Neural cell (in vitro differentiated cells): Measurements from ENCODE around the gene TMEM117. TPM values are rescaled to one million over a fixed set of nuclear protein-coding genes. Genes with fewer than 3 reads are reported as not detected.

Experiments used
- H2AFZ ChIP-seq: fragments of 200-600, 300-800 bp; sonication (generic), shearing (Covaris generic); 2 replicates; pipeline ENCODE4 v1.6.0; 2014; ENCODE audit warnings: low read depth, mild to moderate bottlenecking, antibody characterized with exemption, low read length, moderate library complexity
- H3F3A ChIP-seq: fragments of 200-600 bp; shearing (Covaris generic); 2 replicates; pipeline ENCODE4 v1.6.1; 2016; ENCODE audit warnings: mild to moderate bottlenecking, moderate library complexity, mixed read lengths, antibody characterized with exemption, low read length; ENCODE audit not compliant: insufficient read depth, poor library complexity, severe bottlenecking
- H3K27ac ChIP-seq: fragments of 200-600, 300-800 bp; sonication (generic), shearing (Covaris generic); 2 replicates; pipeline ENCODE4 v1.5.1; 2014; ENCODE audit warnings: mild to moderate bottlenecking, low read length, moderate library complexity
- H3K27me3 ChIP-seq: fragments of 300-800, 200-600 bp; sonication (generic), shearing (Covaris generic); 2 replicates; pipeline ENCODE4 v1.6.0; 2014; ENCODE audit warnings: mild to moderate bottlenecking, low read depth, low read length, moderate library complexity; ENCODE audit not compliant: insufficient read depth
- H3K36me3 ChIP-seq: fragments of 300-800, 200-600 bp; sonication (generic), shearing (Covaris generic); 2 replicates; pipeline ENCODE4 v1.5.1; 2014; ENCODE audit warnings: mild to moderate bottlenecking, antibody characterized with exemption, low read length, moderate library complexity; ENCODE audit not compliant: insufficient read depth
- H3K4me2 ChIP-seq: fragments of 300-800, 200-600 bp; sonication (generic), shearing (Covaris generic); 2 replicates; pipeline ENCODE4 v1.6.0; 2014; ENCODE audit warnings: mild to moderate bottlenecking, low read length
- H3K4me3 ChIP-seq: fragments of 300-800, 200-600 bp; sonication (generic), shearing (Covaris generic); 2 replicates; pipeline ENCODE4 v1.5.1; 2014; ENCODE audit warnings: mild to moderate bottlenecking, low read length, moderate library complexity
- H3K79me2 ChIP-seq: fragments of 200-600 bp; shearing (Covaris generic); replicated peaks from 2 replicates; pipeline ENCODE4 v1.6.0; 2014; ENCODE audit warnings: mild to moderate bottlenecking, low read length, moderate library complexity; ENCODE audit not compliant: insufficient read depth
- H3K9ac ChIP-seq: fragments of 300-800, 200-600 bp; sonication (generic), shearing (Covaris generic); 2 replicates; pipeline ENCODE4 v1.6.1; 2016; ENCODE audit warnings: mild to moderate bottlenecking, low read length, mixed read lengths
- H3K9me2 ChIP-seq: fragments of 200-600 bp; shearing (Covaris generic); 2 replicates; pipeline ENCODE4 v1.6.1; 2016; ENCODE audit warnings: mild to moderate bottlenecking, low read length, mixed read lengths; ENCODE audit not compliant: insufficient read depth
- H3K9me3 ChIP-seq: fragments of 200-600, 300-800 bp; sonication (generic), shearing (Covaris generic); 2 replicates; pipeline ENCODE4 v1.6.1; 2016; ENCODE audit warnings: mild to moderate bottlenecking, mixed run types, low read length, moderate library complexity, mixed read lengths
- H4K20me1 ChIP-seq: fragments of 200-600 bp; shearing (Covaris generic); 2 replicates; pipeline ENCODE4 v1.6.1; 2016; ENCODE audit warnings: mild to moderate bottlenecking, mixed run types; ENCODE audit not compliant: insufficient read depth
- EZH2 ChIP-seq: fragments of 200-600, 300-800 bp; shearing (Covaris generic), sonication (generic); IDR thresholded peaks from 2 replicates; pipeline ENCODE4 v1.6.1; 2014; ENCODE audit warnings: antibody characterized with exemption, low read length, borderline replicate concordance, mild to moderate bottlenecking; ENCODE audit not compliant: insufficient read depth, poor library complexity, severe bottlenecking
- MXI1 ChIP-seq: fragments of 450-650 bp; conservative IDR thresholded peaks from 2 replicates; pipeline ENCODE4 v1.6.1; 2014; ENCODE audit warnings: antibody characterized with exemption, mild to moderate bottlenecking; ENCODE audit not compliant: poor library complexity, severe bottlenecking
- POLR2AphosphoS5 ChIP-seq: IDR thresholded peaks from 2 replicates; pipeline ENCODE4 v1.6.1; 2012
- RAD21 ChIP-seq: fragments of 450-650 bp; conservative IDR thresholded peaks from 2 replicates; pipeline ENCODE4 v1.6.1; 2014; ENCODE audit warnings: antibody characterized with exemption, mild to moderate bottlenecking, moderate library complexity
- REST ChIP-seq: IDR thresholded peaks from 2 replicates; pipeline ENCODE4 v1.6.1; 2012; ENCODE audit warnings: borderline replicate concordance
- TAF1 ChIP-seq: IDR thresholded peaks from 2 replicates; pipeline ENCODE4 v1.6.1; 2012; ENCODE audit warnings: low read depth
- polyA plus RNA-seq: library from polyadenylated mRNA; depleted of rRNA; stranded (reverse); fragments of >200 nt; gene quantifications from 2 replicates; pipeline ENCODE4 v1.2.3, GENCODE V29; 2014

TMEM117 gene
- polyA plus RNA-seq, 1 donor from 2014 or later: 5.3 TPM

- H3K9me2 ChIP-seq: no peaks in the 10 kb centered on the region
- TF ChIP-seq REST: no peak
- no peak for TF ChIP-seq MXI1
- H3K36me3 ChIP-seq: no peaks in the 10 kb centered on the region
- no peaks in the 10 kb centered on the region for H3F3A ChIP-seq
- no peak overlapping the region for H3K27ac ChIP-seq
- no peaks in the 10 kb centered on the region for H4K20me1 ChIP-seq
- no peak overlapping the region for H2AFZ ChIP-seq
- H3K4me3 ChIP-seq: no peak overlapping the region
- H3K79me2 ChIP-seq: no peaks in the 10 kb centered on the region
- H3K9ac ChIP-seq: no peak overlapping the region
- no peaks in the 10 kb centered on the region for H3K27me3 ChIP-seq
- no peaks in the 10 kb centered on the region for H3K9me3 ChIP-seq
- H3K4me2 ChIP-seq: no peak overlapping the region
Measured at GRCh38 chr12:44118946-44119345, 283.1 kb downstream of the TMEM117 start.

GRCh38 chr12:44126806-44127205 lies 290.9 kb downstream of the TMEM117 start:
- Histone ChIP-seq H3K9me2 (no peaks in the 10 kb centered on the region), H3K27ac (no peak overlapping the region), H3K36me3 (no peaks in the 10 kb centered on the region), H4K20me1 (no peaks in the 10 kb centered on the region), H3K27me3 (no peaks in the 10 kb centered on the region), H3F3A (no peaks in the 10 kb centered on the region), H3K9ac (no peak overlapping the region), H3K4me3 (no peak overlapping the region), H3K9me3 (no peaks in the 10 kb centered on the region), H2AFZ (no peak overlapping the region), H3K79me2 (no peaks in the 10 kb centered on the region), H3K4me2 (no peak overlapping the region)
- TF ChIP-seq EZH2: no peak
- TF ChIP-seq TAF1: no peak
- TF ChIP-seq REST: no peak
- no peak for TF ChIP-seq RAD21

GRCh38 chr12:44127966-44128710 lies 292.3 kb downstream of the TMEM117 start:
- Histone ChIP-seq H3K27me3 (no peaks in the 10 kb centered on the region), H3F3A (no peaks in the 10 kb centered on the region), H3K4me3 (no peak overlapping the region), H2AFZ (no peak overlapping the region), H4K20me1 (no peaks in the 10 kb centered on the region), H3K9me2 (no peaks in the 10 kb centered on the region), H3K27ac (no peak overlapping the region), H3K79me2 (no peaks in the 10 kb centered on the region), H3K9ac (no peak overlapping the region), H3K36me3 (no peaks in the 10 kb centered on the region), H3K9me3 (no peaks in the 10 kb centered on the region), H3K4me2 (no peak overlapping the region)
- TF ChIP-seq POLR2AphosphoS5 (no peak), REST (no peak)
